ENCODE data around the gene RTEL1.
"Not testable (repeated sequence)": the region's sequence is repeated elsewhere in the genome, so short reads cannot be mapped to it uniquely, and the experiment has no call there.

Gene RTEL1

GRCh38 chr20:63703976-63704748, 46.0 kb downstream of the RTEL1 start:
- DNase-seq = no peak
- in situ Hi-C loops (cut with HindIII; ENCODE audit: low pct_ligation_motif_present, low pct_unique_long_range_greater_than_20kb, low sequenced_read_pairs) = no loop called here

DNA sequence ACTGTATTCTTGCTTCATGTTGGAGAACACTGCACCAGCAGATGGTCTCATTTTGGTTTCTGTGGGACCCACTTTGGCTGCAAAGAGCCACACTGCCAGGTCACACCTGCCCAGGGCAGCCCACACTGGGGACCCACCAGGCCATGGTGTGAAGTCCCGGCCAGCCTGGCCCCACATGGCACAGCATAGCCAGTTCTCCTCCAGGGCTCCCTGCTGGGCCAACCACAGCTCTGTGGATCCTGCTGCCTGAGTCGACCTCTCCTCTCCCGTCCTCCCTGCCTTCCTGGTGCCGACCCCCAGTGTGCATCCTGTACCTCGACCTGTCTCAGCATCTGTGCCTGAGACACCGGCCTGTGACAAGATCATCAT, 46.6 kb downstream of the RTEL1 start:
- no peak for DNase-seq
- in situ Hi-C loops (cut with HindIII; ENCODE audit: low pct_ligation_motif_present, low pct_unique_long_range_greater_than_20kb, low sequenced_read_pairs) = no loop called here

DNA sequence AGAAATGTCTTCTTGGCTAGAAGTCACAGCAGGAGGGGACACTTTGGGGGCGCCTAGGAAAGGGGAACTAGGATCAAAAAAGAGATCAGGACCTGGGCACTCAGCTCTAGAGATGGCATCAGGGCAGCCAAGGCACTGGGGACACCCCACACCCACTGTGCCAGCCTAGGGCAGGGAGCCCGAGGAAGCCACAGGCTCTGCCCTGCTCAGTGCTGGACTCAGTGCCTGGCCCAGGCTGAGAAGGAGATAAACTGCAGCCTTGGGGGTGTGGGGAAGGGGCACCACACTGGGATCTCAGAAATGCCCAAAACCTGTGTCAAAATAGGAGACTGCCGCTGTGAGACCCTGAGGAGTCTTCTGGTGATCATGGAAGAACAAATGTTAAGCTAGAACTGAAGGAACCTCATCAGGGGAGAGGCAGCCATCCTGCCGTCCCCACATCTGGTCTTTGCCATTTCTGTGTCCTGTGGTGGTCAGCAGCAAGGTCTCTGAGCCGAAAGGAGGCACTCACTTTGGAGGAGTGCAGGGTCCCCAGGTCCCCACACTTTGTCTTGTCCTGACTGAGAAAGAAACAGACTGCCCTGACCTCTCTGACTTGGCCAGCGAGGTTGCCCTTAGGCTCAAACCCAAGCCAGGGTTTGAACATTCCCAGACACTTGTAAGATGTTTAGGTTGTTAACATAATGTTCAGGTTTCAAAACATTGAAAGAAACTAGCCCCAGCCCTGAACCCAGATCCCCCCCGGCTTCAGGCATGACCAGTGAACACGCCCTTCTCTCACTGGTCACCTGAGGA, 47.3 kb downstream of the RTEL1 start:
- in situ Hi-C loops (cut with HindIII; ENCODE audit: low pct_ligation_motif_present, low pct_unique_long_range_greater_than_20kb, low sequenced_read_pairs) = no loop called here
- no peak for DNase-seq

GRCh38 chr20:63706027-63706695, 48.0 kb downstream of the RTEL1 start:
- DNase-seq = no peak
- in situ Hi-C loops (cut with HindIII; ENCODE audit: low pct_ligation_motif_present, low pct_unique_long_range_greater_than_20kb, low sequenced_read_pairs) = no loop called here

DNA sequence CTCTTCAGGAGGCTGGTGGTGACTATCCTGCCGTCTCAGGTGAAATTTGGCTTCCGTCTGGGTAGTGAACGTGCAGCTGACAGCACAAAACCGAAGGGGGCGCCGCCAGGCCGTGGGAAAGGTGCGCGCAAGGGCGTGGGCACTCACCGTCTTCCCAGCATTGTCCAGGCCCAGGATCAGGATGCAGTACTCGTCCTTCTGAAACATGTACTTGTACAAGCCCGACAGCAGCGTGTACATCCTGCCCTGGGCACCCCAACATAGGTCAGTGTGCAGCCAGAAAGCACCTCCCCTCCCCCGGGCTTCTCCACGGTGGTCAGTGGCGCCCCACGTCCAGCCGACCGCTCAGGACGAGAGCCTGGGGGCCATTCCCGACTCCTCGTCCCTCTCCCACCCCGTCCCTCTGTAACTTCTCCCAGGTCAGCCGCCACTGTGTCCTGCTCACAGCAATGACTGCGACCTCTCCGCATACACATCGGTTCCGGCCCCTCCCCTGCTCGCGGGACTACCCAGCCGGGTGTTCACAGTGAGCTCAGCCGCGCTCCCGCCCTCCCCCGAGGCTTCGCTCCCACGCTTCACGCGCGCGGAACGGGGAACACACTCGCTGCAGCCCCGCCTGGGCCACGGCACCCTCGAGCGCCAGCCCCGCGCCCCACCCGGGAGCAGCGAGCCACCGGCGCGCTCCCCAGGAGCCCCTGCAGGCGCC, 48.9 kb downstream of the RTEL1 start:
- in situ Hi-C loops (cut with HindIII; ENCODE audit: low pct_ligation_motif_present, low pct_unique_long_range_greater_than_20kb, low sequenced_read_pairs) = no loop called here
- peak; percentile 41 for DNase-seq

GRCh38 chr20:63707558-63708300, 49.6 kb downstream of the RTEL1 start, which contains the start of the genes ARFRP1 and ZGPAT:
ARFRP1 (minus strand) TSS chr20:63707976; CDS start chr20:63707091, 885 bp downstream.
ZGPAT (plus strand) TSS chr20:63708039; CDS start chr20:63708581, 542 bp downstream.
- in situ Hi-C loops (cut with HindIII; ENCODE audit: low pct_ligation_motif_present, low pct_unique_long_range_greater_than_20kb, low sequenced_read_pairs) = no loop called here
- peak; percentile 74 for DNase-seq

DNA sequence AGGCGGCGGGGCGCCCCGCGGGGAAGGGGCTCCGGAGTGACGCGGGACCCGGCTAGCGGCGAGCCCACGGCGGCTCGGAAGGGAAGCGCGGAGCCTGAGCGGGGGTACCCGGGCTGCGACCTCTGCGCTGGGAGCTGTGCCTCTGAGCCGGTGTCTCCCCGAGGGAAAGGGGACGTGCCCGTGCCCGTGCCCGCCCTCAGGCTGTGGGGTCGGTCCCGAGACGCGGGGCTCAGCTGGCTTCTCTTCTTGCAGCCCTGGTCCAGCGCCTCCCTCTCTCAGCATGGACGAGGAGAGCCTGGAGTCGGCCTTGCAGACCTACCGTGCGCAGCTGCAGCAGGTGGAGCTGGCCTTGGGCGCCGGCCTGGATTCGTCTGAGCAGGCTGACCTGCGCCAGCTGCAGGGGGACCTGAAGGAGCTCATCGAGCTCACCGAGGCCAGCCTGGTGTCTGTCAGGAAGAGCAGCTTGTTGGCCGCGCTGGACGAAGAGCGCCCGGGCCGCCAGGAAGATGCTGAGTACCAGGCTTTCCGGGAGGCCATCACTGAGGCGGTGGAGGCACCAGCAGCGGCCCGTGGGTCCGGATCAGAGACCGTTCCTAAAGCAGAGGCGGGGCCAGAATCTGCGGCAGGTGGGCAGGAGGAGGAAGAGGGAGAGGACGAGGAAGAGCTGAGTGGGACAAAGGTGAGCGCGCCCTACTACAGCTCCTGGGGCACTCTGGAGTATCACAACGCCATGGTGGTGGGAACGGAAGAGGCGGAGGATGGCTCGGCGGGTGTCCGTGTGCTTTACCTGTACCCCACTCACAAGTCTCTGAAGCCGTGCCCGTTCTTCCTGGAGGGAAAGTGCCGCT, 50.4 kb downstream of the RTEL1 start:
- no peak for DNase-seq
- in situ Hi-C loops (cut with HindIII; ENCODE audit: low pct_ligation_motif_present, low pct_unique_long_range_greater_than_20kb, low sequenced_read_pairs) = no loop called here

GRCh38 chr20:63709149-63709527, 51.0 kb downstream of the RTEL1 start:
- in situ Hi-C loops (cut with HindIII; ENCODE audit: low pct_ligation_motif_present, low pct_unique_long_range_greater_than_20kb, low sequenced_read_pairs) = no loop called here

GRCh38 chr20:63711085-63711645, 53.1 kb downstream of the RTEL1 start:
- in situ Hi-C loops (cut with HindIII; ENCODE audit: low pct_ligation_motif_present, low pct_unique_long_range_greater_than_20kb, low sequenced_read_pairs) = no loop called here
- DNase-seq = no peak

More at GRCh38 chr20:63709149-63709527, 51.0 kb downstream of the RTEL1 start:
- no peak for DNase-seq

- in situ Hi-C loops (cut with HindIII; ENCODE audit: low pct_ligation_motif_present, low pct_unique_long_range_greater_than_20kb, low sequenced_read_pairs) = no loop called here
- no peak for DNase-seq
Observed at GRCh38 chr20:63712191-63712590, 54.1 kb downstream of the RTEL1 start.

DNA sequence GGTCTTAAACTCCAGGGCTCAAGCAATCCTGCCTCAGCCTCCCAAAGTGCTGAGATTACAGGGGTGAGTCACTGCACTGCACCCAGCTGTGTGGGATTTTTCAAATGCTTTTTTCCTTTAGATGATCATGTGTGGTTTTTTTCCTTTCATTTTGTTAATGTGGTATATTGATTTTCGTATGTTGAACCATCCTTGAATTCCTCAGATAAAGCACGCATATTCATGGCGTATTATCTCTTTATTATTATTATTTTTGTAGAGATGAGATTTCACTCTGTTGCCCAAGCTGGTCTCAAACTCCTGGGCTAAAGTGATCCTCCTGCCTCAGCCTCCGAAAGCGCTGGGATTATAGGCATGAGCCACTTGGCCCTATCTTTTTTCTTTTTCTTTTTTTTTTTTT, 56.7 kb downstream of the RTEL1 start:
- in situ Hi-C loops (cut with HindIII; ENCODE audit: low pct_ligation_motif_present, low pct_unique_long_range_greater_than_20kb, low sequenced_read_pairs) = no loop called here
- DNase-seq = no peak

DNA sequence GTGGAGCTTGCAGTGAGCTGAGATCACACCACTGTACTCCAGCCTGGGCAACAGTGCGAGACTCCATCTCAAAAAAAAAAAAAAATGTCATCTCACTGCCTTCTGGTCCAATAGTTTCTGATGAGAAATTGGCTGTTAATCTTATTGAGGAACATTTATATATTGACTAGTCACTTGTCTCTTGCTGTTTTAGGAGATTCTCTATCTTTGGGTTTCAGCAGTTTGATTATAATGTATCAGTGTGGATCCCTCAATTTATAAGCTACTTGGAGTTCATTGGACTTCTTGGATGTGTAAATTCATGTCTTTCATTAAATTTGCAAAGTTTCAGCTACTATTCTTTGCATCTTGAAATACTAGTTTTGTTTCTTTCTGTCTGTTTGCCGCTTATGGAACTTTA, 60.9 kb downstream of the RTEL1 start:
- DNase-seq = no peak
- in situ Hi-C loops (cut with HindIII; ENCODE audit: low pct_ligation_motif_present, low pct_unique_long_range_greater_than_20kb, low sequenced_read_pairs) = no loop called here

- in situ Hi-C loops (cut with HindIII; ENCODE audit: low pct_ligation_motif_present, low pct_unique_long_range_greater_than_20kb, low sequenced_read_pairs); DNase-seq: not testable (repeated sequence)
Observed at GRCh38 chr20:63722967-63723622, 65.0 kb downstream of the RTEL1 start.

DNA sequence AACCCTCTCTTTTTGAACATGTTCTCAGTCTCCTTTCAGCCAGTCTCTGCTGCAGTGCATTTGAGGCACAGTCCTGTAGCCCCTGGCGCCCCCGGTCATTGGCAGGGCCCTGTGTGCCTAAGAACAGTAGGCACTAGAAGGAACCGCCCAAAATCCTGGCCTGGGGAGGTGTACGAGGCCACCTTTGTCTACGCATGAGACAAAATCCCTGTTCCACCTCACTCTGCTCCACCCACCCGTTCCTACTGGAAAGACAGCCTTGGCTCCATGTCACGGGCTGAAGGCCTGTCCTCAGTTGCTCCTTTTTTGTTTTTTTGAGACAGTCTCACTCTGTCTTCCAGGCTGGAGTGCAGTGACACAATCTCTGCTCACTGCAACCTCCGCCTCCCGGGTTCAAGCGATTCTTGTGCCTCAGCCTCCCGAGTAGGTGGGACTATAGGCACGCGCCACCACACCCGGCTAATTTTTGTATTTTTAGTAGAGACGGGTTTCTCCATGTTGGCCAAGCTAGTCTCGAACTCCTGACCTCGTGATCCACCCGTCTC, 72.1 kb downstream of the RTEL1 start:
- DNase-seq = not testable (repeated sequence)

DNA sequence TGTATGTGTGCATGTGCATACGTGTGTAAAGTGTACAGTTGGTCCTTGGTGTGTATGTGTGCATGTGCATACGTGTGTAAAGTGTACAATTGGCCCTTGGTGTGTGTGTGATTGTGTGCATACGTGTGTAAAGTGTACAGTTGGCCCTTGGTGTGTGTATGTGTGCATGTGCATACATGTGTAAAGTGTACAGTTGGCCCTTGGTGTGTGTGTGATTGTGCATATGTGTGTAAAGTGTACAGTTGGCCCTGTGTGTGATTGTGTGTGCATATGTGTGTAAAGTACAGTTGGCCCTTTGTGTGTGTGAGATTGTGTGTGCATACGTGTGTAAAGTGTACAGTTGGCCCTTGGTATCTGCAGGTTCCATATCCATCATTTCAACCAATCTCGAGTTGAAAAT, 73.3 kb downstream of the RTEL1 start:
- DNase-seq = no peak
- in situ Hi-C loops (cut with HindIII; ENCODE audit: low pct_ligation_motif_present, low pct_unique_long_range_greater_than_20kb, low sequenced_read_pairs) = no loop called here

More for the DNA sequence above, 72.1 kb downstream of the RTEL1 start:
- in situ Hi-C loops (cut with HindIII; ENCODE audit: low pct_ligation_motif_present, low pct_unique_long_range_greater_than_20kb, low sequenced_read_pairs) = not testable (repeated sequence)
